Suprapubic skin (tissue), 4 donors: Measurements from ENCODE around the gene PIM2. TPM values are rescaled to one million over a fixed set of nuclear protein-coding genes. Genes with fewer than 3 reads are reported as not detected.

Experiments used
- DNase-seq, 2 donors: peaks; one replicate each; pipeline ENCODE4 v3.0.0-alpha.2; 2019; ENCODE audit warnings: low spot score in 2 of 2
- H3K27ac ChIP-seq: fragments of 200-600 bp; sonication (generic); one replicate; pipeline ENCODE4 v1.5.1; 2019
- H3K27me3 ChIP-seq: fragments of 200-600 bp; sonication (generic); one replicate; pipeline ENCODE4 v1.5.1; 2019
- H3K36me3 ChIP-seq: fragments of 200-600 bp; sonication (generic); one replicate; pipeline ENCODE4 v1.5.1; 2019
- H3K4me1 ChIP-seq: fragments of 200-600 bp; sonication (generic); one replicate; pipeline ENCODE4 v1.5.1; 2019
- H3K4me3 ChIP-seq: fragments of 200-600 bp; sonication (generic); one replicate; pipeline ENCODE4 v1.5.1; 2019; ENCODE audit warnings: mild to moderate bottlenecking
- H3K9me3 ChIP-seq: fragments of 200-600 bp; sonication (generic); one replicate; pipeline ENCODE4 v1.5.1; 2019
- CTCF ChIP-seq, 2 donors: fragments of 200-600 bp in 1 of 2; fragments of 450-650 bp in 1 of 2; sonication (generic) in 1 of 2; IDR thresholded peaks; one replicate each; pipeline ENCODE4 v1.5.1; 2016 to 2019; ENCODE audit warnings: antibody characterized with exemption in 2 of 2, mild to moderate bottlenecking in 1 of 2, moderate library complexity in 1 of 2
- EP300 ChIP-seq: sonication (generic); formaldehyde crosslinking; IDR thresholded peaks from one replicate; pipeline ENCODE4 v1.6.1; 2017; ENCODE audit warnings: antibody characterized with exemption
- POLR2A ChIP-seq, 2 donors: fragments of 450-650 bp; IDR thresholded peaks; one replicate each; pipeline ENCODE4 v1.6.1; 2017; ENCODE audit warnings: antibody characterized with exemption in 2 of 2, mild to moderate bottlenecking in 2 of 2, moderate library complexity in 2 of 2
- POLR2AphosphoS5 ChIP-seq, 3 donors: sonication (generic); formaldehyde crosslinking; IDR thresholded peaks; one replicate each; pipeline ENCODE4 v1.6.1; 2017; ENCODE audit warnings: antibody characterized with exemption in 3 of 3
- WGBS: methylation state at CpG from one replicate; pipeline ENCODE4 v1.1.5; 2018; 5-methylcytosine and 5-hydroxymethylcytosine counted together
- total RNA-seq, 4 donors: library from RNA; depleted of rRNA; stranded (reverse); fragments of >200 nt; gene quantifications; one replicate each; pipeline ENCODE4 v1.1.0, GENCODE V29; 2016

The PIM2 gene
- total RNA-seq, 4 donors from 2014 or later: 6.2 to 18.2 (median 8.7) TPM

GRCh38 chrX:48933757-48934156 is 14.9 kb upstream of the PIM2 start:
- Histone ChIP-seq H3K4me1 (no peaks in the 10 kb centered on the region), H3K4me3 (no peak overlapping the region), H3K36me3 (peaks cover 27% of the 10 kb centered on the region), H3K27ac (no peak overlapping the region), H3K27me3 (no peaks in the 10 kb centered on the region), H3K9me3 (no peaks in the 10 kb centered on the region)
- TF ChIP-seq CTCF (IDR thresholded peaks at IDR 0.05) (no peak), POLR2AphosphoS5 (IDR thresholded peaks at IDR 0.05) (no peak), EP300 (no peak), POLR2A (IDR thresholded peaks at IDR 0.05) (no peak)
- 97% methylated on average over 2 of the region's 2 CpGs for WGBS
- no peak for DNase-seq

GRCh38 chrX:48927736-48928382 is 9.0 kb upstream of the PIM2 start:
- H3K9me3 ChIP-seq: no peaks in the 10 kb centered on the region
- no peaks in the 10 kb centered on the region for H3K4me1 ChIP-seq
- no peak for DNase-seq

GRCh38 chrX:48927123-48927522 is 8.3 kb upstream of the PIM2 start:
- H3K27me3 ChIP-seq: no peaks in the 10 kb centered on the region
- H3K4me1 ChIP-seq: no peaks in the 10 kb centered on the region
- TF ChIP-seq POLR2A (IDR thresholded peaks at IDR 0.05) (no peak), POLR2AphosphoS5 (IDR thresholded peaks at IDR 0.05) (no peak), EP300 (no peak), CTCF (IDR thresholded peaks at IDR 0.05) (no peak)
- no peak overlapping the region for H3K27ac ChIP-seq
- no peak for DNase-seq
- H3K9me3 ChIP-seq: no peaks in the 10 kb centered on the region
- H3K36me3 ChIP-seq: peaks cover 37% of the 10 kb centered on the region
- H3K4me3 ChIP-seq: no peak overlapping the region
- 73% methylated on average over 5 of the region's 5 CpGs for whole genome bisulfite sequencing

More at GRCh38 chrX:48927736-48928382, 9.0 kb upstream of the PIM2 start:
- H3K27me3 ChIP-seq: no peaks in the 10 kb centered on the region
- WGBS: 67% methylated on average over 2 of the region's 2 CpGs
- no peak for TF ChIP-seq CTCF (IDR thresholded peaks at IDR 0.05)
- no peak overlapping the region for H3K4me3 ChIP-seq
- peaks cover 31% of the 10 kb centered on the region for H3K36me3 ChIP-seq
- H3K27ac ChIP-seq: no peak overlapping the region

- 88% methylated on average over 5 of the region's 5 CpGs for WGBS
- Histone ChIP-seq H3K4me3 (no peak overlapping the region), H3K27me3 (no peaks in the 10 kb centered on the region), H3K27ac (no peak overlapping the region), H3K9me3 (no peaks in the 10 kb centered on the region), H3K4me1 (peaks cover 8% of the 10 kb centered on the region), H3K36me3 (peaks cover 27% of the 10 kb centered on the region)
- no peak for DNase-seq
- TF ChIP-seq EP300 (no peak), POLR2A (IDR thresholded peaks at IDR 0.05) (no peak), CTCF (IDR thresholded peaks at IDR 0.05) (no peak), POLR2AphosphoS5 (IDR thresholded peaks at IDR 0.05) (no peak)
These were observed 5.4 kb upstream of the PIM2 start for GRCh38 chrX:48924270-48924669.

GRCh38 chrX:48923771-48924170 is 4.9 kb upstream of the PIM2 start:
- peaks cover 9% of the 10 kb centered on the region for H3K4me1 ChIP-seq
- 95% methylated on average over 4 of the region's 13 CpGs for WGBS
- peaks cover 26% of the 10 kb centered on the region for H3K36me3 ChIP-seq
- no peaks in the 10 kb centered on the region for H3K9me3 ChIP-seq
- DNase-seq: no peak
- H3K27ac ChIP-seq: no peak overlapping the region
- H3K4me3 ChIP-seq: no peak overlapping the region
- TF ChIP-seq CTCF (IDR thresholded peaks at IDR 0.05): no peak
- TF ChIP-seq EP300: no peak
- TF ChIP-seq POLR2A (IDR thresholded peaks at IDR 0.05): no peak
- no peak for TF ChIP-seq POLR2AphosphoS5 (IDR thresholded peaks at IDR 0.05)
- H3K27me3 ChIP-seq: no peaks in the 10 kb centered on the region
